Adrenal gland (tissue), 5 donors: Measurements from ENCODE around the gene RPN1.

ENCODE experiments used
- POLR2A ChIP-seq, 2 donors: fragments of 450-650 bp; IDR thresholded peaks; one replicate each; pipeline ENCODE4 v1.6.1; 2017; ENCODE audit warnings: antibody characterized with exemption in 2 of 2, mild to moderate bottlenecking in 2 of 2, moderate library complexity in 1 of 2
- TF ChIP-seq, protein P1 (sequence below), 6 experiments: fragments of 450-650 bp in 4 of 6; fragments of 200-600 bp in 2 of 6; sonication (generic) in 1 of 6; IDR thresholded peaks; 1 replicate in 5 of 6; 2 replicates in 1 of 6; pipeline versions ENCODE4 v1.5.1 to v1.8.0; 2016 to 2021; ENCODE audit warnings: antibody characterized with exemption in 6 of 6, mild to moderate bottlenecking in 2 of 6, moderate library complexity in 1 of 6
- donor health status: DM: no; HTN: no; CAD: no.

DNA sequence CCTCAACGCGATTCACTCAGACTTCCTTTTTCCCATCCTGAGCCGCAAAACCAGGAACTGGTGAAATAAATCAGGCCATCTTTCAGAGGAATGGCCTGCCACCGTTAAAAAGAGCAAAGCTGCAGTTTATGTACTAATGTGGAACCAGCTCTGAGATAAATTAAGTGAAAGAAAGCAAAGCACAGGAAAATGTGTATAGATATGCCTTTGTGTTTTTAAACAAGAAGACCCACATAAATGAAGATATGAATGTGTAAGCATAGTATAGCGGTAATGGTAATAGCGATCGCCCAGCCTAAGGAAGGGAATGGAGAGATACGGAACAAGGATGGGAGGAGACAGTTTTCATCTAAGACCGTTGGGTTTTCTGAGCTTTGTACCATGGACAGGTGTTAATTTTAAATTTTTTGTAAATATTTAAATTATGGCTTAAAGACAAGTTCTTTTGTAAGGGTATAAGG is 30.8 kb upstream of the RPN1 start:
- TF ChIP-seq POLR2A (IDR thresholded peaks at IDR 0.05): no peak
- TF ChIP-seq, protein P1, sequence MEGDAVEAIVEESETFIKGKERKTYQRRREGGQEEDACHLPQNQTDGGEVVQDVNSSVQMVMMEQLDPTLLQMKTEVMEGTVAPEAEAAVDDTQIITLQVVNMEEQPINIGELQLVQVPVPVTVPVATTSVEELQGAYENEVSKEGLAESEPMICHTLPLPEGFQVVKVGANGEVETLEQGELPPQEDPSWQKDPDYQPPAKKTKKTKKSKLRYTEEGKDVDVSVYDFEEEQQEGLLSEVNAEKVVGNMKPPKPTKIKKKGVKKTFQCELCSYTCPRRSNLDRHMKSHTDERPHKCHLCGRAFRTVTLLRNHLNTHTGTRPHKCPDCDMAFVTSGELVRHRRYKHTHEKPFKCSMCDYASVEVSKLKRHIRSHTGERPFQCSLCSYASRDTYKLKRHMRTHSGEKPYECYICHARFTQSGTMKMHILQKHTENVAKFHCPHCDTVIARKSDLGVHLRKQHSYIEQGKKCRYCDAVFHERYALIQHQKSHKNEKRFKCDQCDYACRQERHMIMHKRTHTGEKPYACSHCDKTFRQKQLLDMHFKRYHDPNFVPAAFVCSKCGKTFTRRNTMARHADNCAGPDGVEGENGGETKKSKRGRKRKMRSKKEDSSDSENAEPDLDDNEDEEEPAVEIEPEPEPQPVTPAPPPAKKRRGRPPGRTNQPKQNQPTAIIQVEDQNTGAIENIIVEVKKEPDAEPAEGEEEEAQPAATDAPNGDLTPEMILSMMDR (IDR thresholded peaks at IDR 0.05): no peak
